ENCODE data around the gene SEPTIN8.

DNA sequence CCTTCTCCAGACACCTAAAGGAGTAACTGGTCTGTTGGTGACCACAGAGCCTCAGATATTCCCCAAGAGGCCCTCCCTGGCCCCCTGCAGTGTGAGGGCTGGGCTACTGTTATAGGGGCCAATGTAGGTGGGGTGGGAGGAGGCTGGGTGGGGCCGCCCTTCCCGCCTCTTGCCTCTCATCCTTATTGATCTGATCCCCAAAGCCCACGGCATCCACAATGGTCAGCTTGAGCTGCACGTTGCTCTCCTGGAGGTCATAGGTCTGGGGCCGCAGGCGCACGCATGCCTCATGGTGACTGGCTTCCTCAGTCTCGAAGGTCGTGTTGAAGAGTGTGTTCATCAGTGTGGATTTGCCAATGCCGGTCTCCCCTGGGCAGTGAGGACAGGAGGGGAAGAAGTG, 13.0 kb downstream of the SEPTIN8 start:
- TF ChIP-seq, protein P1, sequence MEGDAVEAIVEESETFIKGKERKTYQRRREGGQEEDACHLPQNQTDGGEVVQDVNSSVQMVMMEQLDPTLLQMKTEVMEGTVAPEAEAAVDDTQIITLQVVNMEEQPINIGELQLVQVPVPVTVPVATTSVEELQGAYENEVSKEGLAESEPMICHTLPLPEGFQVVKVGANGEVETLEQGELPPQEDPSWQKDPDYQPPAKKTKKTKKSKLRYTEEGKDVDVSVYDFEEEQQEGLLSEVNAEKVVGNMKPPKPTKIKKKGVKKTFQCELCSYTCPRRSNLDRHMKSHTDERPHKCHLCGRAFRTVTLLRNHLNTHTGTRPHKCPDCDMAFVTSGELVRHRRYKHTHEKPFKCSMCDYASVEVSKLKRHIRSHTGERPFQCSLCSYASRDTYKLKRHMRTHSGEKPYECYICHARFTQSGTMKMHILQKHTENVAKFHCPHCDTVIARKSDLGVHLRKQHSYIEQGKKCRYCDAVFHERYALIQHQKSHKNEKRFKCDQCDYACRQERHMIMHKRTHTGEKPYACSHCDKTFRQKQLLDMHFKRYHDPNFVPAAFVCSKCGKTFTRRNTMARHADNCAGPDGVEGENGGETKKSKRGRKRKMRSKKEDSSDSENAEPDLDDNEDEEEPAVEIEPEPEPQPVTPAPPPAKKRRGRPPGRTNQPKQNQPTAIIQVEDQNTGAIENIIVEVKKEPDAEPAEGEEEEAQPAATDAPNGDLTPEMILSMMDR (IDR thresholded peaks at IDR 0.05), result no peak
- TF ChIP-seq POLR2A (IDR thresholded peaks at IDR 0.05), result no peak

All from ovary (tissue), 3 donors.